HEK293 (cell line): ENCODE measurements around the gene USP16.

Source experiments
- CTCF ChIA-PET: fragments of 350-600 bp; formaldehyde crosslinking; extraction: SDS; loops from one replicate; lab custom pipeline; 2021; ENCODE audit warnings: antibody characterized with exemption; lab: Yijun Ruan, JAX
- POLR2A ChIA-PET: fragments of 300-600 bp; formaldehyde crosslinking; extraction: SDS; loops from one replicate; lab custom pipeline; 2020; ENCODE audit warnings: antibody characterized with exemption, inconsistent platforms; lab: Yijun Ruan, JAX
- H3K27ac ChIP-seq: fragments of 200-500 bp; sonication (Bioruptor generic); 2 replicates; pipeline ENCODE4 v1.5.1; 2014; ENCODE audit warnings: low read depth, low read length, control low read depth, inconsistent platforms; ENCODE audit errors: extremely low read depth
- H3K36me3 ChIP-seq, 2 experiments: fragments of 200-500 bp in 1 of 2; sonication (Bioruptor generic) in 1 of 2; 1 replicate in 1 of 2; 2 replicates in 1 of 2; pipeline ENCODE4 v1.5.1; 2014 to 2017; ENCODE audit warnings: inconsistent platforms in 2 of 2, low read length in 2 of 2; ENCODE audit not compliant: control insufficient read depth in 2 of 2, insufficient read depth in 1 of 2
- H3K4me1 ChIP-seq: fragments of 200-500 bp; sonication (Bioruptor generic); 2 replicates; pipeline ENCODE4 v1.5.1; 2014; ENCODE audit warnings: mild to moderate bottlenecking, low read length, inconsistent platforms; ENCODE audit not compliant: control insufficient read depth, insufficient read depth
- H3K4me3 ChIP-seq: 2 replicates; pipeline ENCODE4 v1.5.1; 2011; ENCODE audit warnings: low read depth, mild to moderate bottlenecking, control low read depth, low read length, moderate library complexity
- H3K9me3 ChIP-seq: fragments of 200-500 bp; sonication (Bioruptor generic); 2 replicates; pipeline ENCODE4 v1.5.1; 2014; ENCODE audit warnings: low read depth, low read length, inconsistent platforms; ENCODE audit not compliant: control insufficient read depth, insufficient read depth
- ATF2 ChIP-seq: fragments of 450-650 bp; formaldehyde crosslinking; IDR thresholded peaks from 2 replicates; pipeline ENCODE4 v1.5.1; 2016; ENCODE audit warnings: missing biosample characterization, missing genetic modification characterization, low read depth
- GFI1B ChIP-seq: fragments of 450-650 bp; formaldehyde crosslinking; IDR thresholded peaks from 2 replicates; pipeline ENCODE4 v1.5.1; 2016; ENCODE audit warnings: missing biosample characterization, missing genetic modification characterization
- GLIS2 ChIP-seq: fragments of 450-650 bp; formaldehyde crosslinking; IDR thresholded peaks from 2 replicates; pipeline ENCODE4 v1.5.1; 2016; ENCODE audit warnings: missing biosample characterization, missing genetic modification characterization
- HOXD13 ChIP-seq: sonication (generic); formaldehyde crosslinking; IDR thresholded peaks from 2 replicates; pipeline ENCODE4 v1.8.0; 2022; ENCODE audit warnings: missing genetic modification reagents, borderline replicate concordance
- KLF1 ChIP-seq: fragments of 450-650 bp; formaldehyde crosslinking; IDR thresholded peaks from 2 replicates; pipeline ENCODE4 v1.5.1; 2016; ENCODE audit warnings: missing biosample characterization, missing genetic modification characterization
- OVOL3 ChIP-seq: fragments of 450-650 bp; formaldehyde crosslinking; IDR thresholded peaks from 2 replicates; pipeline ENCODE4 v1.5.1; 2016; ENCODE audit warnings: missing biosample characterization, missing genetic modification characterization
- PRDM10 ChIP-seq: fragments of 450-650 bp; formaldehyde crosslinking; IDR thresholded peaks from 2 replicates; pipeline ENCODE4 v1.5.1; 2016; ENCODE audit warnings: missing biosample characterization, missing genetic modification characterization
- REPIN1 ChIP-seq: fragments of 450-650 bp; formaldehyde crosslinking; IDR thresholded peaks from 2 replicates; pipeline ENCODE4 v1.5.1; 2017; ENCODE audit warnings: missing biosample characterization, missing genetic modification characterization, low read depth
- ZBTB44 ChIP-seq: fragments of 450-650 bp; IDR thresholded peaks from 2 replicates; pipeline ENCODE4 v1.5.1; 2018; ENCODE audit warnings: missing biosample characterization, mild to moderate bottlenecking, missing genetic modification characterization
- ZBTB49 ChIP-seq: fragments of 450-650 bp; formaldehyde crosslinking; IDR thresholded peaks from 2 replicates; pipeline ENCODE4 v1.5.1; 2016; ENCODE audit warnings: missing biosample characterization, missing genetic modification characterization, low read depth
- ZNF155 ChIP-seq: fragments of 450-650 bp; formaldehyde crosslinking; IDR thresholded peaks from 2 replicates; pipeline ENCODE4 v1.5.1; 2016; ENCODE audit warnings: missing biosample characterization, missing genetic modification characterization
- ZNF174 ChIP-seq: fragments of 450-650 bp; formaldehyde crosslinking; IDR thresholded peaks from 2 replicates; pipeline ENCODE4 v1.5.0; 2017; ENCODE audit warnings: missing biosample characterization, mild to moderate bottlenecking, missing genetic modification characterization
- ZNF19 ChIP-seq: fragments of 450-650 bp; formaldehyde crosslinking; IDR thresholded peaks from 2 replicates; pipeline ENCODE4; 2016; ENCODE audit warnings: missing biosample characterization, missing genetic modification characterization, low read depth
- ZNF2 ChIP-seq: fragments of 450-650 bp; formaldehyde crosslinking; IDR thresholded peaks from 2 replicates; pipeline ENCODE4 v1.5.1; 2016; ENCODE audit warnings: missing biosample characterization, missing genetic modification characterization
- ZNF335 ChIP-seq: fragments of 450-650 bp; formaldehyde crosslinking; conservative IDR thresholded peaks from 2 replicates; pipeline ENCODE4 v1.5.1; 2016; ENCODE audit warnings: missing biosample characterization, missing genetic modification characterization
- ZNF341 ChIP-seq: fragments of 450-650 bp; formaldehyde crosslinking; IDR thresholded peaks from 2 replicates; pipeline ENCODE4; 2016; ENCODE audit warnings: low read depth, missing biosample characterization, missing genetic modification characterization
- ZNF449 ChIP-seq: fragments of 450-650 bp; formaldehyde crosslinking; IDR thresholded peaks from 2 replicates; pipeline ENCODE4 v1.5.1; 2017; ENCODE audit warnings: missing biosample characterization, mild to moderate bottlenecking, missing genetic modification characterization, moderate library complexity
- ZNF549 ChIP-seq: fragments of 450-650 bp; IDR thresholded peaks from 2 replicates; pipeline ENCODE4 v1.5.1; 2018; ENCODE audit warnings: missing biosample characterization, missing genetic modification characterization, mild to moderate bottlenecking, inconsistent platforms, moderate library complexity
- ZNF645 ChIP-seq: fragments of 450-650 bp; formaldehyde crosslinking; IDR thresholded peaks from 2 replicates; pipeline ENCODE4; 2016; ENCODE audit warnings: missing biosample characterization, missing genetic modification characterization
- ZNF704 ChIP-seq: fragments of 450-650 bp; formaldehyde crosslinking; IDR thresholded peaks from 2 replicates; pipeline ENCODE4 v1.5.1; 2016; ENCODE audit warnings: missing biosample characterization, missing genetic modification characterization
- ZNF76 ChIP-seq: fragments of 450-650 bp; formaldehyde crosslinking; IDR thresholded peaks from 2 replicates; pipeline ENCODE4; 2016; ENCODE audit warnings: low read depth, missing biosample characterization, missing genetic modification characterization, borderline replicate concordance
- ZNF843 ChIP-seq: fragments of 450-650 bp; formaldehyde crosslinking; IDR thresholded peaks from 2 replicates; pipeline ENCODE4 v1.5.1; 2016; ENCODE audit warnings: missing biosample characterization, missing genetic modification characterization

Gene USP16

GRCh38 chr21:29084372-29084771 lies 59.9 kb downstream of the USP16 start (continued):
- TF ChIP-seq ZNF19 (tag by site-specific recombination): no peak
- no peak for TF ChIP-seq HOXD13 (CRISPR knock-in tag)
- no peak for TF ChIP-seq ZNF843 (tag by site-specific recombination)

- 0 out of 2 replicates have a peak, but pooled peaks cover 8% of the 10 kb centered on the region for H3K4me1 ChIP-seq
- H3K36me3 ChIP-seq: no peaks in the 10 kb centered on the region
- ChIA-PET CTCF (interaction anchor here (0.7 to 4.4 kb wide), 4 partner anchors 29 to 415 kb away, joined by 3 to 39 read pairs (median 4); no protein-coding TSS in a partner anchor), POLR2A (interaction anchor here (1.0 kb wide), 1 partner anchor 29 kb away, joined by 5 read pairs; no protein-coding TSS in a partner anchor)
- H3K27ac ChIP-seq: no peak overlapping the region
- H3K4me3 ChIP-seq: no peak overlapping the region
- no peaks in the 10 kb centered on the region for H3K9me3 ChIP-seq
- TF ChIP-seq GLIS2 (tag by site-specific recombination) (no peak), ZNF155 (no peak), ZNF704 (tag by site-specific recombination) (no peak), ZNF549 (tag by site-specific recombination) (no peak), ZNF341 (no peak), GFI1B (tag by site-specific recombination) (no peak), ZNF2 (tag by site-specific recombination) (no peak), ZNF449 (no peak), OVOL3 (tag by site-specific recombination) (no peak), ZBTB49 (no peak), PRDM10 (tag by site-specific recombination) (peak; percentile 95), REPIN1 (tag by site-specific recombination) (no peak), ATF2 (tag by site-specific recombination) (no peak), KLF1 (no peak), ZNF335 (tag by site-specific recombination) (peak; percentile 76), ZNF645 (tag by site-specific recombination) (no peak), ZNF76 (no peak), HOXD13 (CRISPR knock-in tag) (no peak), ZNF174 (tag by site-specific recombination) (no peak), ZBTB44 (tag by site-specific recombination) (peak; percentile 24; the same call in 1 of the 2 replicates)
These were observed 60.8 kb downstream of the USP16 start for GRCh38 chr21:29085106-29085752.
